GM12878 (cell line): ENCODE results near the gene SPCS2. TPM values are rescaled to one million over a fixed set of nuclear protein-coding genes. Genes with fewer than 3 reads are reported as not detected.

Experiments
- CHD4 ChIP-seq: fragments of 200-600 bp; sonication (generic); IDR thresholded peaks from 2 replicates; pipeline ENCODE4 v1.6.1; 2016; ENCODE audit warnings: mild to moderate bottlenecking
- TAF1 ChIP-seq: IDR thresholded peaks from 2 replicates; pipeline ENCODE4 v1.6.1; 2011; ENCODE audit warnings: mild to moderate bottlenecking, low read depth, low read length, borderline replicate concordance
- polyA plus RNA-seq, 11 experiments: library from polyadenylated mRNA; depleted of rRNA in 4 of 11; unstranded in 6 of 11; stranded (reverse) in 5 of 11; fragments of >200 nt; fragmentation: Nextera tagmentation in 4 of 11; fragmentation: Illumina TruSeq in 1 of 11; extraction: Ambion mirVana in 4 of 11; extraction: Trizol in 1 of 11; gene quantifications; 1 replicate in 1 of 11; 2 replicates in 10 of 11; pipeline versions ENCODE4 v1.2.1 to v1.2.3, GENCODE V29; 2011 to 2016; ENCODE audit warnings: inconsistent platforms in 2 of 11, missing spikeins in 2 of 11, low read depth in 1 of 11
- total RNA-seq, 4 experiments: library from RNA; depleted of rRNA in 3 of 4; stranded (reverse); fragments of >200 nt in 3 of 4; fragmentation: Illumina TruSeq in 1 of 4; extraction: Trizol in 1 of 4; gene quantifications; 2 replicates each; pipeline versions ENCODE4 v1.2.1 to v1.2.3, GENCODE V29; 2013 to 2021
- TF ChIP-seq, protein P1 (sequence below): fragments of 450-650 bp; formaldehyde crosslinking; IDR thresholded peaks from 2 replicates; pipeline ENCODE4 v1.4.0; 2020; ENCODE audit warnings: mild to moderate bottlenecking, moderate library complexity
- TF ChIP-seq, protein P2 (sequence below): IDR thresholded peaks from 2 replicates; pipeline ENCODE4 v1.6.1; 2012; ENCODE audit warnings: improper control_type of control experiment, low read depth, low read length; ENCODE audit not compliant: insufficient replicate concordance
- TF ChIP-seq, protein P3 (sequence below): fragments of 450-650 bp; IDR thresholded peaks from 2 replicates; pipeline ENCODE4 v1.6.1; 2016; ENCODE audit warnings: mild to moderate bottlenecking, moderate library complexity, borderline replicate concordance

The SPCS2 gene
- total and polyA plus RNA-seq, 10 of the 15 experiments (the other 5 are each of a cell fraction or from before 2014, with no cell fraction given) = 40.7 to 661 (median 192) TPM

DNA sequence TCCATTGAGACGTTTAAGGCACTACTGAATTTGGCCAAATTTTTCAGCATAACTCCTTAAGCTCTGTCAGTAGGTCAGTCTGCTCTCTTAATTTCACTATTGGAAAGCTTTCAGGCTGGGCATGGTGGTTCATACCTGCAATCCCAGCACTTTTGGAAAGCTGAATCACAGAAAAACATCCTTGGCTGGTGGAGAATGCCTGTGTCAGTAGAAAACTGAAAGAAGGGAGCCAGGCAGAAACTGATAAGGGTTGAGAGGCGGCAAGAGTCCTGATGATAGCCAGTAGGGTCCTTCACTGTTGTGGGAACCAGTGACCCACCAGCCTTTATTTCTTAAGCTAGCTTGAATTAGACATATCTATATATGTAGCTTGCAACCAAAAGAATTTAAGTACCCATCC lies 62.3 kb downstream of the SPCS2 start (continued):
- TF ChIP-seq, protein P1, sequence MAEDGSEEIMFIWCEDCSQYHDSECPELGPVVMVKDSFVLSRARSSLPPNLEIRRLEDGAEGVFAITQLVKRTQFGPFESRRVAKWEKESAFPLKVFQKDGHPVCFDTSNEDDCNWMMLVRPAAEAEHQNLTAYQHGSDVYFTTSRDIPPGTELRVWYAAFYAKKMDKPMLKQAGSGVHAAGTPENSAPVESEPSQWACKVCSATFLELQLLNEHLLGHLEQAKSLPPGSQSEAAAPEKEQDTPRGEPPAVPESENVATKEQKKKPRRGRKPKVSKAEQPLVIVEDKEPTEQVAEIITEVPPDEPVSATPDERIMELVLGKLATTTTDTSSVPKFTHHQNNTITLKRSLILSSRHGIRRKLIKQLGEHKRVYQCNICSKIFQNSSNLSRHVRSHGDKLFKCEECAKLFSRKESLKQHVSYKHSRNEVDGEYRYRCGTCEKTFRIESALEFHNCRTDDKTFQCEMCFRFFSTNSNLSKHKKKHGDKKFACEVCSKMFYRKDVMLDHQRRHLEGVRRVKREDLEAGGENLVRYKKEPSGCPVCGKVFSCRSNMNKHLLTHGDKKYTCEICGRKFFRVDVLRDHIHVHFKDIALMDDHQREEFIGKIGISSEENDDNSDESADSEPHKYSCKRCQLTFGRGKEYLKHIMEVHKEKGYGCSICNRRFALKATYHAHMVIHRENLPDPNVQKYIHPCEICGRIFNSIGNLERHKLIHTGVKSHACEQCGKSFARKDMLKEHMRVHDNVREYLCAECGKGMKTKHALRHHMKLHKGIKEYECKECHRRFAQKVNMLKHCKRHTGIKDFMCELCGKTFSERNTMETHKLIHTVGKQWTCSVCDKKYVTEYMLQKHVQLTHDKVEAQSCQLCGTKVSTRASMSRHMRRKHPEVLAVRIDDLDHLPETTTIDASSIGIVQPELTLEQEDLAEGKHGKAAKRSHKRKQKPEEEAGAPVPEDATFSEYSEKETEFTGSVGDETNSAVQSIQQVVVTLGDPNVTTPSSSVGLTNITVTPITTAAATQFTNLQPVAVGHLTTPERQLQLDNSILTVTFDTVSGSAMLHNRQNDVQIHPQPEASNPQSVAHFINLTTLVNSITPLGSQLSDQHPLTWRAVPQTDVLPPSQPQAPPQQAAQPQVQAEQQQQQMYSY = no peak
- TF ChIP-seq CHD4 = no peak
- TF ChIP-seq, protein P2, sequence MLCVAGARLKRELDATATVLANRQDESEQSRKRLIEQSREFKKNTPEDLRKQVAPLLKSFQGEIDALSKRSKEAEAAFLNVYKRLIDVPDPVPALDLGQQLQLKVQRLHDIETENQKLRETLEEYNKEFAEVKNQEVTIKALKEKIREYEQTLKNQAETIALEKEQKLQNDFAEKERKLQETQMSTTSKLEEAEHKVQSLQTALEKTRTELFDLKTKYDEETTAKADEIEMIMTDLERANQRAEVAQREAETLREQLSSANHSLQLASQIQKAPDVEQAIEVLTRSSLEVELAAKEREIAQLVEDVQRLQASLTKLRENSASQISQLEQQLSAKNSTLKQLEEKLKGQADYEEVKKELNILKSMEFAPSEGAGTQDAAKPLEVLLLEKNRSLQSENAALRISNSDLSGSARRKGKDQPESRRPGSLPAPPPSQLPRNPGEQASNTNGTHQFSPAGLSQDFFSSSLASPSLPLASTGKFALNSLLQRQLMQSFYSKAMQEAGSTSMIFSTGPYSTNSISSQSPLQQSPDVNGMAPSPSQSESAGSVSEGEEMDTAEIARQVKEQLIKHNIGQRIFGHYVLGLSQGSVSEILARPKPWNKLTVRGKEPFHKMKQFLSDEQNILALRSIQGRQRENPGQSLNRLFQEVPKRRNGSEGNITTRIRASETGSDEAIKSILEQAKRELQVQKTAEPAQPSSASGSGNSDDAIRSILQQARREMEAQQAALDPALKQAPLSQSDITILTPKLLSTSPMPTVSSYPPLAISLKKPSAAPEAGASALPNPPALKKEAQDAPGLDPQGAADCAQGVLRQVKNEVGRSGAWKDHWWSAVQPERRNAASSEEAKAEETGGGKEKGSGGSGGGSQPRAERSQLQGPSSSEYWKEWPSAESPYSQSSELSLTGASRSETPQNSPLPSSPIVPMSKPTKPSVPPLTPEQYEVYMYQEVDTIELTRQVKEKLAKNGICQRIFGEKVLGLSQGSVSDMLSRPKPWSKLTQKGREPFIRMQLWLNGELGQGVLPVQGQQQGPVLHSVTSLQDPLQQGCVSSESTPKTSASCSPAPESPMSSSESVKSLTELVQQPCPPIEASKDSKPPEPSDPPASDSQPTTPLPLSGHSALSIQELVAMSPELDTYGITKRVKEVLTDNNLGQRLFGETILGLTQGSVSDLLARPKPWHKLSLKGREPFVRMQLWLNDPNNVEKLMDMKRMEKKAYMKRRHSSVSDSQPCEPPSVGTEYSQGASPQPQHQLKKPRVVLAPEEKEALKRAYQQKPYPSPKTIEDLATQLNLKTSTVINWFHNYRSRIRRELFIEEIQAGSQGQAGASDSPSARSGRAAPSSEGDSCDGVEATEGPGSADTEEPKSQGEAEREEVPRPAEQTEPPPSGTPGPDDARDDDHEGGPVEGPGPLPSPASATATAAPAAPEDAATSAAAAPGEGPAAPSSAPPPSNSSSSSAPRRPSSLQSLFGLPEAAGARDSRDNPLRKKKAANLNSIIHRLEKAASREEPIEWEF = no peak
- TF ChIP-seq TAF1 = no peak
- TF ChIP-seq, protein P3, sequence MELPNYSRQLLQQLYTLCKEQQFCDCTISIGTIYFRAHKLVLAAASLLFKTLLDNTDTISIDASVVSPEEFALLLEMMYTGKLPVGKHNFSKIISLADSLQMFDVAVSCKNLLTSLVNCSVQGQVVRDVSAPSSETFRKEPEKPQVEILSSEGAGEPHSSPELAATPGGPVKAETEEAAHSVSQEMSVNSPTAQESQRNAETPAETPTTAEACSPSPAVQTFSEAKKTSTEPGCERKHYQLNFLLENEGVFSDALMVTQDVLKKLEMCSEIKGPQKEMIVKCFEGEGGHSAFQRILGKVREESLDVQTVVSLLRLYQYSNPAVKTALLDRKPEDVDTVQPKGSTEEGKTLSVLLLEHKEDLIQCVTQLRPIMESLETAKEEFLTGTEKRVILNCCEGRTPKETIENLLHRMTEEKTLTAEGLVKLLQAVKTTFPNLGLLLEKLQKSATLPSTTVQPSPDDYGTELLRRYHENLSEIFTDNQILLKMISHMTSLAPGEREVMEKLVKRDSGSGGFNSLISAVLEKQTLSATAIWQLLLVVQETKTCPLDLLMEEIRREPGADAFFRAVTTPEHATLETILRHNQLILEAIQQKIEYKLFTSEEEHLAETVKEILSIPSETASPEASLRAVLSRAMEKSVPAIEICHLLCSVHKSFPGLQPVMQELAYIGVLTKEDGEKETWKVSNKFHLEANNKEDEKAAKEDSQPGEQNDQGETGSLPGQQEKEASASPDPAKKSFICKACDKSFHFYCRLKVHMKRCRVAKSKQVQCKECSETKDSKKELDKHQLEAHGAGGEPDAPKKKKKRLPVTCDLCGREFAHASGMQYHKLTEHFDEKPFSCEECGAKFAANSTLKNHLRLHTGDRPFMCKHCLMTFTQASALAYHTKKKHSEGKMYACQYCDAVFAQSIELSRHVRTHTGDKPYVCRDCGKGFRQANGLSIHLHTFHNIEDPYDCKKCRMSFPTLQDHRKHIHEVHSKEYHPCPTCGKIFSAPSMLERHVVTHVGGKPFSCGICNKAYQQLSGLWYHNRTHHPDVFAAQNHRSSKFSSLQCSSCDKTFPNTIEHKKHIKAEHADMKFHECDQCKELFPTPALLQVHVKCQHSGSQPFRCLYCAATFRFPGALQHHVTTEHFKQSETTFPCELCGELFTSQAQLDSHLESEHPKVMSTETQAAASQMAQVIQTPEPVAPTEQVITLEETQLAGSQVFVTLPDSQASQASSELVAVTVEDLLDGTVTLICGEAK = no peak
